Right lobe of liver (tissue), 4 donors: Measurements from ENCODE around the gene GUCD1.

Experiments
- CTCF ChIP-seq, 4 donors: fragments of 200-600 bp in 3 of 4; fragments of 450-650 bp in 1 of 4; IDR thresholded peaks; one replicate each; pipeline versions ENCODE4 v1.5.1 to v1.8.0; 2016 to 2022; ENCODE audit warnings: antibody characterized with exemption in 4 of 4, mild to moderate bottlenecking in 2 of 4
- POLR2A ChIP-seq: fragments of 450-650 bp; IDR thresholded peaks from one replicate; pipeline ENCODE4 v1.6.1; 2017; ENCODE audit warnings: antibody characterized with exemption, mild to moderate bottlenecking
- donor health status: DM: no; HTN: no; CAD: no.
- donor health status: DM: no; HTN: no; CAD: no.
- donor health status: DM: no; HTN: yes; CAD: no.

- TF ChIP-seq CTCF (IDR thresholded peaks at IDR 0.05) (no peak), POLR2A (no peak)
Measured at GRCh38 chr22:24503843-24504338, 51.0 kb downstream of the GUCD1 start.
